Keratinocyte (primary cell): ENCODE measurements around the gene SYK.

Source experiments
- EZH2 ChIP-seq: IDR thresholded peaks from one replicate; pipeline ENCODE4 v1.6.1; 2012; ENCODE audit warnings: inconsistent platforms, mild to moderate bottlenecking, low read length, moderate library complexity
- TF ChIP-seq, protein P1 (sequence below), 3 experiments: IDR thresholded peaks in 1 of 3; conservative IDR thresholded peaks in 1 of 3; optimal IDR thresholded peaks in 1 of 3; 2 replicates in 2 of 3; 3 replicates in 1 of 3; pipeline versions ENCODE3 to v1.5.1; 2011; ENCODE audit warnings: low read length in 3 of 3, mild to moderate bottlenecking in 3 of 3, moderate library complexity in 2 of 3, control low read depth in 1 of 3, inconsistent platforms in 1 of 3; ENCODE audit not compliant: insufficient read depth in 2 of 3; ENCODE audit errors: extremely low read depth in 1 of 3

DNA sequence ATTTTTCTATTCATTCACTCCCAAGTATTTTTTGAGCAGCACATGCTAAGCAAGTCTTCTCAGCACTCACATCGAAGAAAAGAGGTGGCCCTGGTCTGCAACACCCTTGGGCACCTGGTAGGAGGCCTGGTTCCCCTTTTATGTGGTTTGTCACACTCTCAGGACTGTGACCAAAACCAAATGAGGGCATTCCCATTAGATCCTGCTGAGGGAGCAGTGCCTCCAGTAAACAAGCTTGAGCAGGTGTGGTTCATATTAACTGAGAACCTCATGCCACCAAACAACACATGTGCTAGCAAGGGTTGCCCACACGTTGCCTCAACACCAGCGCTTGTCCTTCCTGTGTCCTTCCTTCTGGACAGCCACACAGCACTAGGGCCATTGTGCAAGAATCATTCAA is 26.9 kb upstream of the SYK start:
- TF ChIP-seq, protein P1, sequence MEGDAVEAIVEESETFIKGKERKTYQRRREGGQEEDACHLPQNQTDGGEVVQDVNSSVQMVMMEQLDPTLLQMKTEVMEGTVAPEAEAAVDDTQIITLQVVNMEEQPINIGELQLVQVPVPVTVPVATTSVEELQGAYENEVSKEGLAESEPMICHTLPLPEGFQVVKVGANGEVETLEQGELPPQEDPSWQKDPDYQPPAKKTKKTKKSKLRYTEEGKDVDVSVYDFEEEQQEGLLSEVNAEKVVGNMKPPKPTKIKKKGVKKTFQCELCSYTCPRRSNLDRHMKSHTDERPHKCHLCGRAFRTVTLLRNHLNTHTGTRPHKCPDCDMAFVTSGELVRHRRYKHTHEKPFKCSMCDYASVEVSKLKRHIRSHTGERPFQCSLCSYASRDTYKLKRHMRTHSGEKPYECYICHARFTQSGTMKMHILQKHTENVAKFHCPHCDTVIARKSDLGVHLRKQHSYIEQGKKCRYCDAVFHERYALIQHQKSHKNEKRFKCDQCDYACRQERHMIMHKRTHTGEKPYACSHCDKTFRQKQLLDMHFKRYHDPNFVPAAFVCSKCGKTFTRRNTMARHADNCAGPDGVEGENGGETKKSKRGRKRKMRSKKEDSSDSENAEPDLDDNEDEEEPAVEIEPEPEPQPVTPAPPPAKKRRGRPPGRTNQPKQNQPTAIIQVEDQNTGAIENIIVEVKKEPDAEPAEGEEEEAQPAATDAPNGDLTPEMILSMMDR (optimal IDR thresholded peaks at IDR 0.05 in 1 of 3, IDR thresholded peaks at IDR 0.05 in 1 of 3, conservative IDR thresholded peaks at IDR 0.05 in 1 of 3; ENCODE audit: extremely low read depth in 1 of 3, insufficient read depth in 2 of 3, low read length in 3 of 3), result peak in 2 of 3 experiments; percentile 28 to 37
- TF ChIP-seq EZH2, result no peak
